HG03060 (cell line): ENCODE measurements around the gene SPRR5.
A peak's percentile ranks its signal among the peaks of the same experiment; 100 is the strongest.

ENCODE experiments used
- ATAC-seq: cut with Tn5 transposase; IDR thresholded peaks from one replicate; pipeline ENCODE4 v1.9.1; 2021; ENCODE audit warnings: low read depth, moderate number of reproducible peaks; ENCODE audit not compliant: unreplicated experiment

The SPRR5 gene

GRCh38 chr1:152942161-152942560 lies 4.8 kb upstream of the SPRR5 start:
- ATAC-seq = no peak

- no peak for ATAC-seq
These were observed 758 bp upstream of the SPRR5 start for GRCh38 chr1:152946248-152946647.

- ATAC-seq = no peak
These were observed 4.7 kb downstream of the SPRR5 start for GRCh38 chr1:152951711-152952110.

- no peak for ATAC-seq
These were observed 6.8 kb downstream of the SPRR5 start for GRCh38 chr1:152953761-152954160.

- ATAC-seq = no peak
These were observed 7.4 kb downstream of the SPRR5 start for GRCh38 chr1:152954436-152954835.

- ATAC-seq = no peak
These were observed 10.6 kb downstream of the SPRR5 start for GRCh38 chr1:152957561-152957960.

- ATAC-seq = no peak
These were observed 12.3 kb downstream of the SPRR5 start for GRCh38 chr1:152959273-152959672.

GRCh38 chr1:152959801-152960451 lies 12.9 kb downstream of the SPRR5 start:
- no peak for ATAC-seq

GRCh38 chr1:152960452-152961044 lies 13.5 kb downstream of the SPRR5 start:
- no peak for ATAC-seq

- ATAC-seq = no peak
These were observed 14.4 kb downstream of the SPRR5 start for GRCh38 chr1:152961226-152961891.

GRCh38 chr1:152962876-152963415 lies 15.9 kb downstream of the SPRR5 start:
- no peak for ATAC-seq

GRCh38 chr1:152964536-152964935 lies 17.5 kb downstream of the SPRR5 start:
- ATAC-seq = no peak

GRCh38 chr1:152965853-152966252 lies 18.8 kb downstream of the SPRR5 start:
- no peak for ATAC-seq

- no peak for ATAC-seq
These were observed 20.2 kb downstream of the SPRR5 start for GRCh38 chr1:152967201-152967600.

GRCh38 chr1:152968248-152968647 lies 21.2 kb downstream of the SPRR5 start:
- peak; percentile 92 for ATAC-seq

GRCh38 chr1:152969036-152969435 lies 22.0 kb downstream of the SPRR5 start:
- no peak for ATAC-seq

GRCh38 chr1:152970495-152970894 lies 23.5 kb downstream of the SPRR5 start, which contains the start of gene SPRR4:
Gene SPRR4 (plus strand): TSS chr1:152970648. CDS start chr1:152971891, 1,243 bp downstream.
- ATAC-seq = no peak

GRCh38 chr1:152972196-152972886 lies 25.3 kb downstream of the SPRR5 start:
- ATAC-seq = no peak

- no peak for ATAC-seq
These were observed 29.7 kb downstream of the SPRR5 start for GRCh38 chr1:152976688-152977087.

GRCh38 chr1:152977614-152978013 lies 30.6 kb downstream of the SPRR5 start:
- ATAC-seq = no peak

- no peak for ATAC-seq
These were observed 33.7 kb downstream of the SPRR5 start for GRCh38 chr1:152980676-152981075.
